B cell (primary cell): ENCODE results near the gene HCFC2. TPM values are rescaled to one million over a fixed set of nuclear protein-coding genes. Genes with fewer than 3 reads are reported as not detected.
"Not testable (repeated sequence)": the region's sequence is repeated elsewhere in the genome, so short reads cannot be mapped to it uniquely, and the experiment has no call there.

Experiments used
- ATAC-seq: fragments of 200-7000 bp; cut with Tn5 transposase; one replicate; pipeline ENCODE4 v1.10.0; 2021; ENCODE audit warnings: low read depth, mild to moderate bottlenecking, moderate number of reproducible peaks, moderate library complexity
- CTCF ChIA-PET: fragments of 350-600 bp; sonication (Branson Sonifier 250); formaldehyde crosslinking; loops from one replicate; lab custom pipeline; 2021; ENCODE audit warnings: antibody characterized with exemption, inconsistent platforms; lab: Charles Lee
- POLR2A ChIA-PET: fragments of 350-600 bp; sonication (Branson Sonifier 250); formaldehyde crosslinking; loops from one replicate; lab custom pipeline; 2021; ENCODE audit warnings: antibody characterized with exemption; lab: Charles Lee
- DNase-seq: peaks from one replicate; pipeline ENCODE4 v3.0.0; 2013
- H2AFZ ChIP-seq: 2 replicates; pipeline ENCODE4 v1.6.1; 2012; ENCODE audit warnings: mild to moderate bottlenecking, low read depth, low read length; ENCODE audit not compliant: insufficient read depth, poor library complexity, severe bottlenecking
- H3K27ac ChIP-seq, 2 donors: 1 replicate in 1 of 2; 2 replicates in 1 of 2; pipeline ENCODE4 v1.5.1; 2012 to 2013; ENCODE audit warnings: low read length in 2 of 2, mild to moderate bottlenecking in 2 of 2, moderate library complexity in 1 of 2
- H3K27me3 ChIP-seq, 4 experiments: fragments of 200-600 bp in 1 of 4; sonication (generic) in 1 of 4; replicated peaks in 1 of 4; 1 replicate in 2 of 4; 2 replicates in 2 of 4; pipeline versions ENCODE4 v1.6.1 to v1.7.0; 2013 to 2016; ENCODE audit warnings: low read length in 3 of 4, mild to moderate bottlenecking in 2 of 4, mixed read lengths in 1 of 4, moderate library complexity in 1 of 4; ENCODE audit not compliant: insufficient read depth in 4 of 4, control insufficient read depth in 3 of 4; ENCODE audit errors: control extremely low read depth in 1 of 4
- H3K36me3 ChIP-seq, 2 experiments: replicated peaks in 1 of 2; 1 replicate in 1 of 2; 2 replicates in 1 of 2; pipeline versions ENCODE4 v1.6.1 to v1.7.1; 2013; ENCODE audit warnings: low read length in 1 of 2; ENCODE audit not compliant: insufficient read depth in 2 of 2, control insufficient read depth in 1 of 2; ENCODE audit errors: control extremely low read depth in 1 of 2, extremely low read depth in 1 of 2
- H3K4me1 ChIP-seq, 2 donors: fragments of 200-600 bp in 1 of 2; sonication (generic) in 1 of 2; 1 replicate in 1 of 2; 2 replicates in 1 of 2; pipeline versions ENCODE4 v1.5.1 to v1.6.1; 2013 to 2017; ENCODE audit warnings: low read length in 2 of 2; ENCODE audit not compliant: control insufficient read depth in 2 of 2, insufficient read depth in 2 of 2
- H3K4me2 ChIP-seq: replicated peaks from 2 replicates; pipeline ENCODE3; 2012; ENCODE audit warnings: mild to moderate bottlenecking, low read depth, low read length; ENCODE audit not compliant: poor library complexity, severe bottlenecking
- H3K4me3 ChIP-seq, 5 experiments: fragments of 200-600 bp in 1 of 5; sonication (generic) in 1 of 5; 1 replicate in 3 of 5; 2 replicates in 2 of 5; pipeline versions ENCODE4 v1.5.1 to v1.7.0; 2011 to 2016; ENCODE audit warnings: low read length in 4 of 5, mild to moderate bottlenecking in 4 of 5, low read depth in 2 of 5, control low read depth in 1 of 5, moderate library complexity in 1 of 5; ENCODE audit not compliant: insufficient read depth in 1 of 5; ENCODE audit errors: control extremely low read depth in 1 of 5, extremely low read depth in 1 of 5
- H3K79me2 ChIP-seq: fragments of 200-600 bp; sonication (generic); one replicate; pipeline ENCODE4 v1.6.0; 2016; ENCODE audit warnings: low read length; ENCODE audit not compliant: control insufficient read depth, insufficient read depth
- H3K9ac ChIP-seq: fragments of 200-600 bp; sonication (generic); 2 replicates; pipeline ENCODE4 v1.6.1; 2017; ENCODE audit warnings: mild to moderate bottlenecking, low read length, moderate library complexity
- H3K9me3 ChIP-seq, 3 donors: one replicate each; pipeline versions ENCODE4 v1.6.1 to v1.7.1; 2013; ENCODE audit warnings: low read length in 2 of 3; ENCODE audit not compliant: control insufficient read depth in 2 of 3, insufficient read depth in 1 of 3; ENCODE audit errors: control extremely low read depth in 1 of 3
- H4K20me1 ChIP-seq: 2 replicates; pipeline ENCODE4 v1.6.0; 2012; ENCODE audit warnings: mild to moderate bottlenecking, low read length; ENCODE audit not compliant: insufficient read depth, control insufficient read depth, poor library complexity, severe bottlenecking
- H3K27ac Mint-ChIP-seq: one replicate; pipeline ENCODE4 v1.8.0; 2021; ENCODE audit warnings: mixed read lengths
- H3K27me3 Mint-ChIP-seq: one replicate; pipeline ENCODE4 v1.8.0; 2021; ENCODE audit warnings: mixed read lengths
- H3K4me1 Mint-ChIP-seq: one replicate; pipeline ENCODE4 v1.8.0; 2021; ENCODE audit warnings: mixed read lengths
- H3K4me3 Mint-ChIP-seq: one replicate; pipeline ENCODE4 v1.8.0; 2021; ENCODE audit warnings: mixed read lengths
- H3K9me3 Mint-ChIP-seq: one replicate; pipeline ENCODE4 v1.8.0; 2022; ENCODE audit warnings: mixed read lengths; ENCODE audit not compliant: insufficient read depth
- CTCF ChIP-seq: fragments of 200-600 bp; IDR thresholded peaks from one replicate; pipeline ENCODE4 v1.8.0; 2022; ENCODE audit warnings: antibody characterized with exemption, mild to moderate bottlenecking
- EZH2 ChIP-seq: IDR thresholded peaks from 2 replicates; pipeline ENCODE4 v1.6.1; 2012; ENCODE audit warnings: borderline replicate concordance, low read depth, mild to moderate bottlenecking, moderate library complexity, low read length; ENCODE audit not compliant: insufficient read depth, poor library complexity, severe bottlenecking
- whole genome bisulfite sequencing: methylation state at CpG from one replicate; pipeline ENCODE4 v1.1.5; 2013; ENCODE audit warnings: missing lambda C conversion rate; ENCODE audit not compliant: insufficient coverage; 5-methylcytosine and 5-hydroxymethylcytosine counted together
- intact Hi-C: fragments of 100-400 bp; cut with micrococcal nuclease; formaldehyde crosslinking; loops from one replicate; pipeline ENCODE4 v1.10.0; 2022
- polyA plus RNA-seq: library from polyadenylated mRNA; depleted of rRNA; stranded (reverse); fragments of >200 nt; gene quantifications from 2 replicates; pipeline ENCODE4 v1.2.3, GENCODE V29; 2012
- total RNA-seq, 2 donors: library from RNA; stranded (reverse); fragments of 120-200 nt in 1 of 2; gene quantifications; 1 replicate in 1 of 2; 2 replicates in 1 of 2; pipeline versions ENCODE4 v1.2.3 to v1.2.4, GENCODE V29; 2013 to 2022

HCFC2 gene
- total and polyA plus RNA-seq, 2 donors (not counting 1 experiment from before 2014, with no cell fraction given): 8.2 to 10.5 TPM

- WGBS: no CpG with 5 or more reads among the region's 4 CpGs
- ChIA-PET POLR2A (no interaction called here), CTCF (interaction anchor here (0.7 to 6.0 kb wide), 43 partner anchors 10 to 980 kb away, joined by 3 to 98 read pairs (median 5); partner anchors contain the start of genes HCFC2, HSP90B1, NFYB and NT5DC3)
- Histone ChIP-seq H3K9me3 (no peaks in the 10 kb centered on the region), H3K4me1 (peaks cover 6 to 8% of the 10 kb centered on the region in 2 donors), H4K20me1 (no peaks in the 10 kb centered on the region), H3K4me3 (no peak overlapping the region), H3K4me2 (no peak overlapping the region), H3K9ac (no peak overlapping the region), H3K27me3 (no peaks in the 10 kb centered on the region), H2AFZ (no peak overlapping the region), H3K79me2 (no peaks in the 10 kb centered on the region), H3K27ac (no peak overlapping the region), H3K36me3 (peaks cover 2 to 4% of the 10 kb centered on the region in 2 experiments)
- TF ChIP-seq CTCF: peak; percentile 63
- no peak for TF ChIP-seq EZH2
- intact Hi-C loops: loop anchor here (1.0 to 10.0 kb wide), 4 partner anchors 52 to 535 kb away; no protein-coding TSS in a partner anchor
- DNase-seq (no peak), ATAC-seq (no peak)
- H3K27me3 Mint-ChIP-seq: no peaks in the 10 kb centered on the region
- no peak overlapping the region for H3K4me3 Mint-ChIP-seq
- peaks cover 8% of the 10 kb centered on the region for H3K4me1 Mint-ChIP-seq
- no peak overlapping the region for H3K27ac Mint-ChIP-seq
- H3K9me3 Mint-ChIP-seq: no peaks in the 10 kb centered on the region
These were observed 45.3 kb downstream of the HCFC2 start for GRCh38 chr12:104109446-104110271.

GRCh38 chr12:104114834-104115586 is 50.7 kb downstream of the HCFC2 start:
- H3K4me2 ChIP-seq, H3K4me1 Mint-ChIP-seq, H3K4me3 Mint-ChIP-seq, H3K27me3 Mint-ChIP-seq, intact Hi-C loops, POLR2A ChIA-PET, H3K79me2 ChIP-seq, H2AFZ ChIP-seq, ATAC-seq, CTCF ChIA-PET, H3K9me3 Mint-ChIP-seq, H3K27ac Mint-ChIP-seq, H3K9me3 ChIP-seq, H3K4me3 ChIP-seq, H3K4me1 ChIP-seq, H3K27me3 ChIP-seq, H4K20me1 ChIP-seq, H3K9ac ChIP-seq, DNase-seq, H3K27ac ChIP-seq: not testable (repeated sequence)
- 100% methylated on average over 6 of the region's 14 CpGs for whole genome bisulfite sequencing
- H3K36me3 ChIP-seq: peaks cover 12 to 15% of the 10 kb centered on the region in 2 experiments
